GM19193 (cell line): ENCODE data around the gene LYSMD1.

Experiments
- POLR2A ChIP-seq: IDR thresholded peaks from 4 replicates; pipeline ENCODE4 v1.6.1; 2011; ENCODE audit not compliant: insufficient read depth, insufficient read length; ENCODE audit errors: extremely low read depth

Gene LYSMD1

GRCh38 chr1:151175863-151176262, 10.2 kb upstream of the LYSMD1 start, which contains the start of gene TMOD4:
TSS of gene TMOD4 (minus strand) at chr1:151175981. CDS start at chr1:151174875, 1,106 bp downstream.
- no peak for TF ChIP-seq POLR2A

GRCh38 chr1:151175041-151175741, 9.5 kb upstream of the LYSMD1 start:
- TF ChIP-seq POLR2A = no peak

- no peak for TF ChIP-seq POLR2A
These were observed 5.5 kb upstream of the LYSMD1 start for GRCh38 chr1:151171190-151171589.

- no peak for TF ChIP-seq POLR2A
These were observed 1.4 kb upstream of the LYSMD1 start for GRCh38 chr1:151167116-151167515.

- TF ChIP-seq POLR2A = no peak
These were observed 829 bp upstream of the LYSMD1 start for GRCh38 chr1:151166505-151166956.

GRCh38 chr1:151165281-151165737, 393 bp downstream of the LYSMD1 start:
- TF ChIP-seq POLR2A = no peak

GRCh38 chr1:151164732-151165280, 896 bp downstream of the LYSMD1 start:
- TF ChIP-seq POLR2A = no peak

GRCh38 chr1:151159373-151159772, 6.3 kb downstream of the LYSMD1 start:
- no peak for TF ChIP-seq POLR2A

GRCh38 chr1:151158751-151159251, 6.9 kb downstream of the LYSMD1 start:
- TF ChIP-seq POLR2A = no peak

GRCh38 chr1:151158326-151158725, 7.4 kb downstream of the LYSMD1 start:
- no peak for TF ChIP-seq POLR2A

- TF ChIP-seq POLR2A = no peak
These were observed 8.6 kb downstream of the LYSMD1 start for GRCh38 chr1:151157067-151157531.

GRCh38 chr1:151156515-151156819, 9.2 kb downstream of the LYSMD1 start, which contains the start of gene TNFAIP8L2:
TSS of gene TNFAIP8L2 (plus strand) at chr1:151156649. CDS start at chr1:151158698, 2,049 bp downstream.
- peak; percentile 54 for TF ChIP-seq POLR2A

GRCh38 chr1:151147665-151148064, 18.0 kb downstream of the LYSMD1 start:
- no peak for TF ChIP-seq POLR2A

GRCh38 chr1:151147132-151147503, 18.6 kb downstream of the LYSMD1 start:
- no peak for TF ChIP-seq POLR2A

- TF ChIP-seq POLR2A = peak; percentile 32
These were observed 19.1 kb downstream of the LYSMD1 start, which contains the start of gene SEMA6C for GRCh38 chr1:151146412-151147131. TSS of gene SEMA6C (minus strand) at chr1:151146631. CDS start at chr1:151142621, 4,010 bp downstream.

GRCh38 chr1:151146072-151146411, 19.7 kb downstream of the LYSMD1 start:
- TF ChIP-seq POLR2A = no peak

GRCh38 chr1:151145304-151146071, 20.2 kb downstream of the LYSMD1 start:
- TF ChIP-seq POLR2A = no peak
